ENCODE data around the gene SORCS2. TPM values are rescaled to one million over a fixed set of nuclear protein-coding genes. Genes with fewer than 3 reads are reported as not detected.

The SORCS2 gene
- total RNA-seq, 6 donors from 2014 or later = 2.2 to 28.3 (median 7.2) TPM

GRCh38 chr4:7625071-7625470, 432.7 kb downstream of the SORCS2 start:
- TF ChIP-seq POLR2AphosphoS5 (IDR thresholded peaks at IDR 0.05) = no peak
- TF ChIP-seq EP300 (IDR thresholded peaks at IDR 0.05) = no peak
- no peak for TF ChIP-seq POLR2A (IDR thresholded peaks at IDR 0.05)
- no peak for TF ChIP-seq CTCF (IDR thresholded peaks at IDR 0.05)
- Histone ChIP-seq H3K4me3 (no peak overlapping the region), H3K27me3 (no peaks in the 10 kb centered on the region), H3K9me3 (no peaks in the 10 kb centered on the region), H3K4me1 (no peaks in the 10 kb centered on the region), H3K27ac (no peak overlapping the region), H3K36me3 (no peaks in the 10 kb centered on the region)
- DNase-seq (no peak), ATAC-seq (ENCODE audit: low FRiP score in 2 of 2) (no peak)
- 50 to 75% methylated on average over 3 of the region's 3 CpGs for WGBS, 2 donors

- DNase-seq (no peak), ATAC-seq (ENCODE audit: low FRiP score in 2 of 2) (no peak)
- Histone ChIP-seq H3K36me3 (no peaks in the 10 kb centered on the region), H3K4me1 (no peaks in the 10 kb centered on the region), H3K9me3 (no peaks in the 10 kb centered on the region), H3K27ac (no peak overlapping the region), H3K27me3 (peaks cover 0 to 2% (median 0%) of the 10 kb centered on the region in 4 donors), H3K4me3 (no peak overlapping the region)
- 63 to 72% methylated on average over 7 of the region's 7 CpGs for WGBS, 2 donors
- TF ChIP-seq POLR2AphosphoS5 (IDR thresholded peaks at IDR 0.05) = no peak
- no peak for TF ChIP-seq EP300 (IDR thresholded peaks at IDR 0.05)
- no peak for TF ChIP-seq CTCF (IDR thresholded peaks at IDR 0.05)
- no peak for TF ChIP-seq POLR2A (IDR thresholded peaks at IDR 0.05)
Observed at GRCh38 chr4:7626531-7626930, 434.2 kb downstream of the SORCS2 start.

- Histone ChIP-seq H3K4me3 (no peak overlapping the region), H3K27ac (no peak overlapping the region), H3K9me3 (no peaks in the 10 kb centered on the region), H3K4me1 (no peaks in the 10 kb centered on the region), H3K36me3 (no peaks in the 10 kb centered on the region), H3K27me3 (peaks cover 0 to 5% (median 0%) of the 10 kb centered on the region in 4 donors)
- WGBS, 2 donors = 89% methylated on average over 14 to 18 of the region's 18 CpGs
- no peak for DNase-seq
- no peak for ATAC-seq (ENCODE audit: low FRiP score in 2 of 2)
- TF ChIP-seq POLR2A (IDR thresholded peaks at IDR 0.05) (no peak), CTCF (IDR thresholded peaks at IDR 0.05) (no peak), EP300 (IDR thresholded peaks at IDR 0.05) (no peak), POLR2AphosphoS5 (IDR thresholded peaks at IDR 0.05) (no peak)
Observed at GRCh38 chr4:7627251-7628250, 435.2 kb downstream of the SORCS2 start.

GRCh38 chr4:7628432-7628831, 436.1 kb downstream of the SORCS2 start:
- TF ChIP-seq POLR2A (IDR thresholded peaks at IDR 0.05) (no peak), EP300 (IDR thresholded peaks at IDR 0.05) (no peak), POLR2AphosphoS5 (IDR thresholded peaks at IDR 0.05) (no peak), CTCF (IDR thresholded peaks at IDR 0.05) (no peak)
- 60 to 70% methylated on average over 10 of the region's 10 CpGs for WGBS, 2 donors
- no peak for ATAC-seq (ENCODE audit: low FRiP score in 2 of 2)
- Histone ChIP-seq H3K4me3 (no peak overlapping the region), H3K4me1 (no peaks in the 10 kb centered on the region), H3K27me3 (peaks cover 0 to 5% (median 0%) of the 10 kb centered on the region in 4 donors), H3K27ac (no peak overlapping the region), H3K9me3 (no peaks in the 10 kb centered on the region), H3K36me3 (no peaks in the 10 kb centered on the region)
- DNase-seq = no peak
